NCI-H524 (cell line): ENCODE data around the gene DDX23.

Experiments
- DNase-seq, 2 experiments: peaks; one replicate each; lab custom pipeline; 2025; lab: John Stamatoyannopoulos, UW

The DDX23 gene

DNA sequence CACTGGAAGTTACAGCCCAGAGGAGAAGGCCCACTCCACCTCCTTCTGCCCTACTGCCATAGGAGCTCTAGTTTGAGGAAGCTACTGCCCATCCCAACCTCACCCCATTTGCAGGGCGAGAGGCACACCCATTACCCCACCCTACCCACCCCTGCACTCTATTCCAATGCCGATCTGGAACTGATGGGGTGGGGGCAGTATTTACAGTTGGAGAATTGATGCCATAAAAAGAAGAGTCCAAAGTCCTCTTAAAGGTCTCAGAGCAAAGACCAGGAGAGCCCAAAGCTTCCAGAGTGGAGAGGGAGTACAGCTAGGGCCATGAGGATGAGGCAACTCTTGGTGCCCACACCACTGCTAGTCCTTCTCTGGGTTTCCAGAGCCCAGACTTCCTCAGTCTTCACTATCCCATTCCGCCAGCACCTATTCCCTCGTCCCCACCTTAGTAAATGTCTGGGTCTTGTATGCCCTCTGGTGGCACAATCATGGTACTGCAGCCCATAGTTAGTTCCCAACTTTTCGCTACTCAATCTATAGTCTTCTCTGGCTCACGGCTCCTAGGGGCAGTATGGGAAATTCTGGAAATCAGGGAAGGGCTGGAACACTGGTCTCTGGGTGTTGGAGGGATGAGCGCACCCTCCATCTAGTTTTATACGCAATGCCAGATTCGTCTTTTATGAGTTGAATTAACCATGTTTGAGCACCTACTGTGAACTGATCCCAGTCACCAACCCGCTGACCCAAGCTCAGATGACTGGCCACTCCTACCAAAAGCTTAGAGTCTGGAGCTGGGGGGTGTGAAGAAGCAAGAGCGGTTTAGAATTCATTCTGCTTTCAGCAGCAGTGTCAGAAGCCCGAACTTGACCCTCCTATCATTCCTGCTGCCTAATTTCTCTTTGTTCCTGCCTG, 56.2 kb downstream of the DDX23 start:
- peak; percentile 29 to 73 for DNase-seq

- no peak for DNase-seq
Measured at GRCh38 chr12:48794870-48795269, 57.1 kb downstream of the DDX23 start.

DNA sequence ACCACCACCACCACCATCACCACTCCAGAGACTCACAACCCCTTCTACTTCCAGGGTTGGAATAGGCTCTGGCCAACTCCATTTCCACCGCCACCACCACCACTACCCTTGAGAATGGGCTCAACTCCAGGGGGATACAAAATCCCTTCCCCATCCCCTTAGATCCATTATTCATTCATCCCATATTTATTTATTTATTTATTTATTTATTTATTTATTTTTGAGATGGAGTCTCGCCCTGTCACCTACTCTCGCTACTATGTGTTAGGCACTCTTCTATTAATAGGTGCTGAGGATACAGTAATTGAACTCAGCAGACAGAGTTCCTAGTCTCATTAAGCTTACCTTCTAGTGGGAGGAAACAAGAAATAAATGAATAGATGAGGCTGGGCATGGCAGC, 58.3 kb downstream of the DDX23 start:
- no peak for DNase-seq

DNA sequence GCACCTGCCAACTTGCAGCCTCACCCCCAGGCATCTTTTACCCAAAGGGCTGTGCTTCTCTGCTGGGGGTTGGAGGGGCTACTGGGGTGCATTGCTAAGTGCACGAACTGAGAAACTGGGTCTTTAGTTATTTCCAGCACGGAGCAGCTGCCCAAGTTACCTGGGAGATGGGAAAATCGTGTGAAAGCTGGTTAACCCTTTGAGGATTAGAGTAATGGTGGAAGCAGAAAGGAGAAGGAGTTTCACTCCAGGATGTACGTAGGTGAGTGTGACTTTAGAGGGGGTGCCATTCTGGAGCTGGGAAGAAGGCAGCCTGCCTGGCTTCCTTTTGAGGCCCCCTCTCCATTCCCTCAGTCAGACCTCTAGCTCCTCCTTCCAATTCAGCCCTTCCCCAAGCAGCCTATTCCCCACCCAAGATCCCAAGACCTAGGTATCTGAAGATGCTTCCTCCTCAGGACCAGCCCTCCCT, 62.1 kb downstream of the DDX23 start:
- DNase-seq = no peak

- peak; percentile 29 to 64 for DNase-seq
Measured at GRCh38 chr12:48788854-48789775, 62.8 kb downstream of the DDX23 start, which contains the start of gene ADCY6. Gene ADCY6 (minus strand): TSS chr12:48789089. CDS start chr12:48783434, 5,655 bp downstream.

- DNase-seq = no peak
Measured at GRCh38 chr12:48788524-48788853, 63.5 kb downstream of the DDX23 start.

DNA sequence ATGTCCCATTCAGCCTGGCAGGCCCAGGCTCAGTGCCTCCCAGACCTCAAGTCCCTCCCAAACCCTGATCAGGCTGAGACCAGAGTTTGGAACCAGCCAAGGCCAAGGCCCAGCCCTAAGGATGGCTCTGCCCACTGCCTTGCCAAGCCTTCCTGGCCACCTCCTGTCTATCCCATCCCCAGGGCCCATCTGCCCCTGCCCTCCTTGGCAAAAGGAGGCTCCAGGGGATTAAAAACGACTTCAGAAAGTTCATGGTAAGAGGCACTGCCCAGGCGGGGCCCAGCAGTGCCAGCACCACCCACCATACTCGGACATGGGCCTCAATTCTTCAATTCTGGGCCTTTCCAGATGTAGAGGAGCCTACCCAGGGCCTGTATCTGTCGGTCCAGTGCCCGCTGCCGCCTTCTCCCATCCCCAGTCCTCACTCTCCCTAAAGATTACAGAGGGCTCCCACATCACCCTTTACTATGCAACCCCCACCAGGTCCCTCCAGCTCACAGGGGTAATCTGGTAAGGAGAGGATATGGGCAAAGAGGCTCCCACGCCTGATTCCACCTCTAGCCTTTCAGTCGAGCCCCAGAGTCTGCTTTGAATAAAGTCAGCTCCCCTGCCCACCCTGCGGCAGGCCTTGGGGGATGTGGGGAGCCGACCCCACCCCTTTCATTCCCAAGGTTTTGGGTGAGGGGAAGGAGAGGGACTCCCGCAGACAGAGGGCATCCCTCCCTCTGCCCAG, 64.0 kb downstream of the DDX23 start:
- DNase-seq = peak in 1 of 2 experiments; percentile 11

DNA sequence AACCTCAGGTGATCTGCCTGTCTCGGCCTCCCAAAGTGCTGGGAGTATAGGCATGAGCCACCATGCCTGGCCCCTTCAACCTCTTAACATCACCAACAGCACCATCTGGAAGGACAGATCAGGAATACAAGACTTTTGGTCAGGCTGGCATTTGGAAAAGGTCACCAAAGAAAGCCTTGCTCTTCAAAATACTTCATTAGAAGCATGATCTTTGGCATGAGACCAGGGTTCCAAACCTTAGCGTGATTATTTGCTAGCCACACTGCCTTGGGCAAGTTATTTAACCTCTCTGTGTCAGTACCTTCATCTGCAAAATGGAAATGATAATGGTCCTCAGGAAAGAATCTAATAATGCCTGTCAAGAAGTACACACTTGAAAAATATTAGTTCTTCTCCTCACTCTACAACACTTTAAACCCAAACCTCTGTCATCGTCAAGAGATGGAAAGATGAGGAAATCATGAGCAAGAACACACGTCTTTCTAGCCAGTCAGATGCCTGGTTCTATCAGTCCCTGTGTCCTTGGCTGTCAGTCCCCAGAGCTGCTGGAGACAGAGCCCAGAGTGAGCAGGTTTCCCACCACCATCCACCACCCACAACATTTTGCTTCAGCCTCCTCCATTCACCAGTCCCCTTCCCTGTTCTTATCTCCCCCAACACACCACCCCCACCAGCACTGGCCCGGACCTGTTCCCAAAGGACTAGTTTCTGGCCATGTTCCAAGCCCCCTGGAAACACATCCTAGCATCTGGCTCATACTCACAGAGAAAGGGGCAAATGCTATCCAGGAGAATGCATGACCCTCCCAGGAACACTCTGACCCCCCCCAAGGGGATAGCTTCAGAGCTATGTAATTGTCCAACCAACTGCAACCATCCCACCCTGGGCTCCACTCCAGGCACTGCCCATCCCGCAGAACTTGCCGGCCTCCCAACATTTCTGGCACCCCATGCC, 65.1 kb downstream of the DDX23 start:
- peak in 1 of 2 experiments; percentile 24 for DNase-seq

DNA sequence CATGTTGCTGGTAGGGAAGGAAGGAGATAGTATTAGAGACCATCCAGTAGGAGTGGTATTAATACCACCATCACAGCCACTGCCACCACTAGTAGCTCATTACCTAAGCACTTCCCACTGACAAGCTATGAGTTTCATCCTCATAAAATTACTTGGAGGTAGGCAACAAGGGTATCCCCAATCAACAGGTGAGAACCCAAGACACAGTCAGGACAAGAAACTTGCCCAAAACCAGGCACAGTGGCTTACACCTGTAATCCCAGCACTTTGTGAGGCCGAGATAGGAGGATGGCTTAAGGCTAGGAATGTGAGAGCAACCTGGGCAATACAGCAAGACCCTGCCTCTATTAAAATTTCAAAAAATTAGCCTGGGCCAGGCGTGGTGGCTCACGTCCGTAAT, 68.5 kb downstream of the DDX23 start:
- DNase-seq = no peak

DNA sequence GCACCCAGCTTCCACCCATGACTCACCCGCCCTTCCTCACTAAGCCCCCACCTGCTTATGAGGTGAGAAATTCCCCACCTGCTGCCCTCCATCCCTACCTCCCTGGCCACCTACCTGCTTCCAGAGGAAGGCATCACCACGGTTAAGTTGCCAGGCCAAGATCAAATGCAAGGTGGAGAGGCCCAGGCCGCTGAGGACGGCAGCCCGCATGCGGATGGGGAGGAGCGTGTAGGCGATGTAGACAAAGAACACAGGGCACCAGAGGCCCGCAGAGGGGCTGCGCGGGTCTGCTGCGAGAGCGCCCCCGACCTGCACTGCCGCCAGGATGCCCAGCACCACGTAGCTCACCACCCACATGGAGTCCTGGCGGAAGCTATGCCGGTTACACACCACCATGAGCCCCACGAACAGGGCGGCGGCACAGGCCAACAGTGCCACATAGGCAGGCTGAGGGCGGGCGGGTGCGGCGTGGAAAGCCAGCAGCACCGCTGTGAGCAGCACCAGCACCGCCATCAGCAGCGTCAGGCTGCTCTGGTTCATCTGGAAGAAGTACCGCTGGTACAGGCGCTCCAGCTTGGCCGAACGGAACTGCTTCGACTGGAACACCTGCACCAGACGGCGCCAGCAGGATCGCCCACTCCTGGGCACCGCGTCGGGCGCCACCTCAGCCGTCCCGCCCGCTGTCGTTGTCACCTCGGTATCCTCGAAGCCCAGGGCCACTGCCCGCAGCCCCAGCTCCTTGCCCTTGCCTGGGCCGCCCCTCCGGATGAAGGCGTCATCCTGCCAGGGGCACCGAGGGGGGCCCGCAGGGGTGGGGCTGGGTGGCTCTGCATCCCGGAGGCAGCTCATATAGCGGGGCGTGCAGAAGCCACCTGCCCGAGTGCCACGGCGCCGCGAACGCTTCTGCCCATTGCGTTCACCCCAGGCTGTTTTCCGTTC, 69.2 kb downstream of the DDX23 start:
- DNase-seq = no peak

GRCh38 chr12:48781750-48782456, 70.1 kb downstream of the DDX23 start:
- DNase-seq = no peak

DNA sequence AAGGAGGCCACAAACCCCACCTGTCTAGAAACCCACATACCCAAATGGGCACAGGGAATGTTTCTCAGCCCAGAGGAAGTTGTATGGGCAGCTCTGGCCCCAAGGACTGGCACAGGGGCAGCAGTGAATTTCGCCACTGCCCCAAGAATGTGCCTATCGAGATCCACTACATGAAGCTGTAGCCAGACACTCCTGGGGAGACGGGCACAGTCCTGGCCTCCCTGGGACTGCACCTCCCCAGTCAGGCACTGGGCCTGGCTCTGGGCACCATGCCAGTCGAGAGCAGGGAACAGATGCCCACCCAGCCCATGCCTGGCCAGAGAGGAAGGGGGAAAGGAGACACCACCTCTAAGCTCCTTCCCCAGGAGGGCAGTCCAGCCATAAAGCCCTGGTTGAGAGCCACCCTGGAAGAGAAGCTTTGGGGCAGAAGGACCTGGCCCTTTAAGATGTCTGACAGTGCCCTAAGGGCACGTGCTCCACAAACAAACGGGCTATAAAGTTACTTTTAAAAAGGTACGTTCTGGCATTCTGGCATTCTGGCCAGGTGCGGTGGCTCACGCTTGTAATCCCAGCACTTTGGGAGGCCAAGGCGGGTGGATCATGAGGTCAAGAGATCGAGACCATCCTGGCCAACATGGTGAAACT, 71.5 kb downstream of the DDX23 start:
- no peak for DNase-seq

- DNase-seq = no peak
Measured at GRCh38 chr12:48779869-48780268, 72.1 kb downstream of the DDX23 start.
